H4 (cell line): ENCODE data around the gene MIOX. TPM values are rescaled to one million over a fixed set of nuclear protein-coding genes. Genes with fewer than 3 reads are reported as not detected.

Experiments used
- DNase-seq: peaks from one replicate; pipeline ENCODE4 v3.0.0-alpha.2; 2015; ENCODE audit warnings: low spot score
- total RNA-seq: library from RNA; depleted of rRNA; stranded (reverse); fragments of >200 nt; shearing (Covaris generic); gene quantifications from 2 replicates; pipeline ENCODE4 v1.2.3, GENCODE V29; 2014; rRNA removed

The MIOX gene
- total RNA-seq: not detected in 2 replicates

DNA sequence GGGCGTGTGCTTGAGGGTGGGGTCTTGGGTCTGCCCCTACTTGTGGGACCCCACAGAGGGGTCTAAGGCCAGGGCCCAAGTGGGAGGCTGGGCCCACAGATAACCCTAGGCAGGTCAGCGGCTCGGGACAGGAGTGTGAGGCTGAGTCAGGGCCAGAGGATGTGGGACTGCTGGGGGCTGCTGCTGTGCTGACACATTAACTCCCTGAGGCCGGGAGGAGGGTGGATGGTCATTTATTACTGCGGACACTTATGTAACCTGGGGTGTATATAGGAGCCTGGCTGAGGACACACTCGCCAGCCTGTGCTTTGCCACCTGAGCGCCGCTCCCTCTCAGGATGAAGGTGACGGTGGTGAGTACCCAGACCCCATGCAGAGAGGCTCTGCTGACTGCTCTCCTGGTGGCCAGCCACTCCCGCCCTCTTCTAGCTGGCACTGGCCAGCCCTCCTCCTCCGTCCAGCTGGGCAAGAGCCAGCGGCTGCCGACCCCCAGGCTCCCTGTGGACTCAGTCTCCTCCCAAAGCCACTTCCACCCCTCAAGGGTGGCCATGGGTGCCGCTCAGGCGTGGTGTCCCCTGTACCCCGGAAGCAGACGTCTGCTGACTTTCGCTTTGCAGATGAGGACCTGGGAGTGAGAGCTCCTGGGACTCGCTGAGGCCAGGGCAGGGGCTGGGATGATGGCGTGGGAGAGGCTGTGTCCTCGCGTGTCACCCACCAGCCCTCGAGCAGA is at the start of gene MIOX:
Gene MIOX, plus strand, starts transcription at position 299 of the 729 bp plus-strand sequence. Its CDS starts 39 bp downstream, at position 338.
- no peak for DNase-seq

GRCh38 chr22:50437511-50438304 is 49.0 kb upstream of the MIOX start:
- no peak for DNase-seq

GRCh38 chr22:50438305-50439275 is 48.1 kb upstream of the MIOX start:
- DNase-seq: no peak

DNA sequence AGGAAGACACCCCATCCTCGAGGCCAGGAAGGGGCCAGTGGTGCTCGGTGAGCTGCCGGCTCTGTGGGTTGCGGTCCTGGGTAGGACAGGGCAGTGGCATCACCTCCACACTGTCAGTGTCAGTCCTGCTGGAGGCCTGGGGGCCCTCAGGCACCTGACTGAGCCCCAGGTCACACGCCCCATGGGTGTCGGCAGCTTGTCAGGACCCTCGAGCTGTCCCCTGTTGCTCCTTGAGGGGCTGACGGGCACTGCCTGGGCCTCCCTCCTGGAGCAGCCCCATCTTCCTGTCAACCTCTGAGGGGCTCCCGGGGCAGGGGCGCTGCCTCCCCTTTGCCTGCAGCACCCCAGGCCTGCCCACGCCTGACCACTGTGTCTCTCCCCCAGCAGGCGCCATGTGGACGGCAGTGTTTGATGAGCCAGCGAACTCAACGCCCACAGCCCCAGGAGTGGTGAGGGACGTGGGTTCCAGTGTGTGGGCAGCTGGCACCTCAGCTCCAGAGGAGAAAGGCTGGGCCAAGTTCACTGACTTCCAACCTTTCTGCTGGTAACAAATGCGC is 47.3 kb upstream of the MIOX start:
- no peak for DNase-seq

- no peak for DNase-seq
These were observed 46.8 kb upstream of the MIOX start for GRCh38 chr22:50439871-50440331.

DNA sequence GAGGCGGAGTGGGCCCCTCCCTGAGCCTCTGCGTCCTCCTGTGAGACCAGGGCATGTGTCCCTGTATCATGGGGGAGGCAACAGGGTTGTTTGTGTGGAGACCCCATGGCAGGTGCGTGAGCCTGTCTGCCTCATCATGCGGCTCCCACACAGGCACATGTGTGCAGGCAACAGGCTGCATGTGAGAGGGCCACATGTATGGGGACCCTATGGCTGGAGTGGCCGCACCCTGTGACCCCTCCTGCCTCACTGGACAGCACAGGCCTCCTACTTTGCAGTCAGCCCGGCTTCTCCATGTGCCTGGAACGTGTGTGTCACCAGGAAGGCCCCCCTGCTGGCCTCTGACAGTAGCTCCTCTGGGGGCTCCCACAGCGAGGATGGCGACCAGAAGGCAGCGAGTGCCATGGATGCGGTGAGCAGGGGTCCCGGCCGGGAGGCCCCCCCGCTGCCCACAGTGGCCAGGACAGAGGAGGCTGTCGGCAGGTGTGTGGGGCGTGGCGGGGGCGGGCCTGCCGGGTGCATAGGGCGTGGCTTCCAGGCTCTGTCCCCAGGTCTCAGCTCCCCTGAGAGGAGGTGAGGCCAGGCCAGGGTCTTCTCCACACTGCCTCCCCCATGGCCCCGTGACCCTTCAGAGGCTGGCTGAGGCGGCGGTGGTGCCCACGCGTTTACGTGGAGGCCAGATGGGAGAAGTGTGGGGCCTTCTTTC is 46.0 kb upstream of the MIOX start:
- DNase-seq: no peak

- no peak for DNase-seq
These were observed 45.1 kb upstream of the MIOX start for GRCh38 chr22:50441428-50441993.

DNA sequence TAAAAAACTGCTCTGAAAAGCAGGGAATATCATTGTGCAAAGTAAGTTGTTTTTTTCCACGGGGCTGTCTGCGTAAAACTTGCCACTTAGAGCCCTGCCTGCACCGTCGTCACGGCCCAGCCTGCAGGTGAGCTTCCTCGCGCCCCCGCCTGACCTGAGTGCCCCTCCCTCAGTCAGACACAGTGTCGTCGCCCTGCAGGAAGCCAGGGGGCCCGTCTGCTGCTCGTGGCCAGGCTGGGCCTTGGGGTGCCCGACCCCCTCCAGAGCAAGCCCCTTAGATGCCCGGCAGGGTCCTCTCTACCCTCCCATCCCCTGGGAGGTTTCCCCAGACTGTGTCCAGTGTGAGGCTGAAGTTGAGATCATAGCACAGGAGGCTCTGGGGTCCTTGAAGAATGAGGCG is 43.5 kb upstream of the MIOX start:
- DNase-seq: no peak

DNA sequence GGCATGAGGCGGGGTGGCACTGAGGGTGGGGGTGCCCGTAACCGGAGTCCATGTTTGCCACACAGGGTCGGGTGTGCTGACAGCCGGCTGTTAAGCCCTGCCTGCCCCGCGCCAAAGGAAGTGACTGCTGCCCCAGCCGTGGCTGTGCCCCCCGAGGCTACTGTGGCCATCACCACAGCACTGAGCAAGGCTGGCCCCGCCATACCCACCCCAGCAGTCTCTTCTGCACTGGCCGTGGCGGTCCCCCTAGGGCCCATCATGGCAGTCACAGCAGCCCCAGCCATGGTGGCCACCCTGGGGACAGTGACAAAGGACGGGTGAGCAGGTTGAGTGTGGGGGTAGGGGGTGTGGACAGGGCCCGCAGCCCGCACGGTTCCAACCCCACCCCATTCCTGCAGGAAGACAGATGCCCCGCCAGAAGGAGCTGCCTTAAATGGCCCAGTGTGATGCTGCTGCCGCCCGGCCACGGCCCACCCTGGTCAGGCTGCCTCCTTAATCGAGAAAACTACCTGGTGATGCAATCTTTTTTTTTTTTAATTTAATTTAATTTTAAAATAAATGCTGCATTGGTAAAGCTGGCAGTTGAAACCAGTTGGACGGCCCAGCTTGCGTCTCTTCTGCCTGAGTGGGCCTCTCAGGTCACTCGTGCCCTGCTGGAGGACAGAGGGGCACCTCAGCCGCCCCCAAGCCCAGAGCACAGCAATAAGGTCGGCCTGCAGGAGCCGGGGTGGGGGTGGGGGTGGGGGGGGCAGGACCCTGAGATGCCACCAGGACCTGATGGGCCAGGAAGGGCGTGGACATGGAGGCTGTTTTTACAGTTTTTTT is 42.6 kb upstream of the MIOX start:
- DNase-seq: no peak

DNA sequence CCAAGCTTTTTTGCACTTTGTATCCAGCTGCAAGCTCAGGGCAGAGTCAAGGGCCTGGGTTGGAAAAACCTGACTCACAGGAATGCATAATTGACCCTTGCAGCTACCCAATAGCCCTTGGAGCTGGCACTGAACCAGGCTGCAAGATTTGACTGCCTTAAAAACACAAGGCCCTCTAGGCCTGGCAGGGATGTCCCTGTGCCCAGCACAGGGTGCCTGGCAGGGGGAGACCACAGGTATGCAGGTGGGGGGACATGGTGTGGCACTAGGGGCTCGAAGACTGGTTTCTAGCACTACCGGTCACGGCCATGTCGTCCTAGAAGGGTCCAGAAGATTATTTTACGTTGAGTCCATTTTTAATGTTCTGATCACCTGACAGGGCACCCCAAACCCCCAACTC is 42.0 kb upstream of the MIOX start:
- no peak for DNase-seq

GRCh38 chr22:50445071-50445879 is 41.4 kb upstream of the MIOX start:
- no peak for DNase-seq

GRCh38 chr22:50445880-50446707 is 40.6 kb upstream of the MIOX start:
- DNase-seq: no peak

- DNase-seq: no peak
These were observed 39.7 kb upstream of the MIOX start for GRCh38 chr22:50446708-50447575.

DNA sequence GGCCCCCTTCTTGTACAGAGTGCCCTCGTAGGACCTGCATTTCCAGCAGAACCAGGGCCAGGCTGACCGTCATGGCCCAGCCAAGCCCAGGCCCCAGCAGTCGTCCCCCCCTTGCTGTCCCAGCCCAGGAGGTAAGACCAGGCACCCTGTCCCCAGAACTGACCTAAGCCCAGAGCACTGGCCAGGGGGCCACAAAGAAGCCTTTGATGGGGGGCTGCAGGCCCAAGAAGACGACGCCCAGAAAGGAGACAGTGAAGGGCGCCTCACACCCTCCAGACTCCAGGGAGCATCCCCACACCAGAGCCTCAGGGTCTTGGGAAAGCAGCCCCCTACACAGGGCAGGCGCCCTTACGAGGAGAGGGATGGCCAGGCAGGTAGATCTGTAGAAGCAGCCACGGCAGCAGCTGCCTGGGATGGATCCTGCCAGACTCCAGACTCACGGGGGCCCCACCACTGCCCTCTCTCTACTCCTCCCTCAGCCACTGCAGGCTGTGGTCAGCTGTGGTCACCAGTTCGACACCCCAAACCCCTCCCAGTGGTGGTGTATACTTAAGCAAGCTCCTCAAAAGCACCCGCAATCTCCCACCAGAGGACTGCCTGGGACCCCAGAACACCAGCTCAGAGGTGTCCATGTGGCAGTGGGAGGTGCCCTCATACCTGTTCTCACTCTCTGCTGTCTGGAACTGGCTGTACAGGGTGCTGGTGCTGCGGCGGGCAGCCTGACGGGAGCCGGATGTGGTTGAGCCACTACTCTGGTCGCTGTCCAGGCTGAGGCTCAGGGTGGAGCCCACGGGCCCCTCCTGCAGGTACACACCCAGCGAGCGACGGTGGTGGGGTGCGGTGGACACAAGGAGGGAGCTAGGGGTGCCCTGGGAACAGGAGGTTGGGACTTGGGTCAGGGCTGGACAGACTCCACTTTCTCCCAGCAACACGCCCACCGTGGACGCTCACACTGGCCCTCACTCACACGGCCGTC is 38.8 kb upstream of the MIOX start:
- no peak for DNase-seq

DNA sequence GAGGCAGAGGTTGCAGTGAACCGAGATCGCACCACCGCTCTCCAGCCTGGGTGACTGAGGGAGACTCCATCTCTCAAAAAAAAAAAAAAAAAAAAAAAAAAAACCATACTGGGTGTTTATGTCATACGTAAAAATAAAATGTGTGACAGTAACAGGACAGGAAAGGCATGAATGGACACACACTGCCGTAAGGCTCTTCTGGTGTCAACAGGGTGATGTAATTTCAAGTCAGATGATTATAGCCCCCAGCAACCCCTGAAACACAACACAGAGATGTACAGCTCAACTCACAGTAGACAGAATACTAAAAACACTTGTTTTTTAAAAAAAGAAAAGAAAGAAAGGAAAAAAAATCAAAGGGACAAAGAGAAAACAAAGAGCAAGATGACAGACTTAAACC is 34.0 kb upstream of the MIOX start:
- DNase-seq: no peak
